GM19025 (cell line): ENCODE measurements around the gene TPM1.

Source experiments
- ATAC-seq: cut with Tn5 transposase; IDR thresholded peaks from one replicate; pipeline ENCODE4 v1.9.1; 2021; ENCODE audit warnings: mild to moderate bottlenecking, low read depth, moderate library complexity; ENCODE audit not compliant: unreplicated experiment

Gene TPM1

DNA sequence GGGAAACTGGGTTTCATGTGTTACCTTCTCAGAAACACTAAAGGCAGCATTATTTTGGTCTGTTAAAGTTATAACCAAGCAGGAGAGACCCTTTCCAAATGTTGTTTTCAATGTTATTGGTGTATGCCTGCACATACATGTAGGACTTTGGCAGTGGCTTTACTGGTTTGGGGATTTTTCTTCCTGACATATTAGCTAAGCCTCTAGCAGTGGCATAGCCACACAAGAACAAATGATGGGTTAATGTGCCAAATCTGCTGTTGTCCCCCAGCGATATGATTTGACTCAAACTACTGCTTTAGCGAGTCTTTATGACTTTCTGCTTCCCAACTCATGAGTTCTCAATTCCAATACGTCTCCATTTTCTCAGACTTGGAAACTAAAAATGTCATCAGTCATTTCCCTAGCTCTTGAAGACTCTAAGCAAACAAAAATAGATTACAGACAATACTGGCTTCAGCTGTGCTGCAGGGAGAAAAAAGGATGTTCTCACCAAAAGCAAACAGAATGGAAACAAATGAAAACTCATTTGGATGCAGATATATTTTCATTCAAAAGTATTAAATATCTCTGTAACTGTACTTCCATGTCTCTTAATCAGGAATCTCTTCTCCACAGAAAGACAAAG is 29.6 kb downstream of the TPM1 start:
- no peak for ATAC-seq

DNA sequence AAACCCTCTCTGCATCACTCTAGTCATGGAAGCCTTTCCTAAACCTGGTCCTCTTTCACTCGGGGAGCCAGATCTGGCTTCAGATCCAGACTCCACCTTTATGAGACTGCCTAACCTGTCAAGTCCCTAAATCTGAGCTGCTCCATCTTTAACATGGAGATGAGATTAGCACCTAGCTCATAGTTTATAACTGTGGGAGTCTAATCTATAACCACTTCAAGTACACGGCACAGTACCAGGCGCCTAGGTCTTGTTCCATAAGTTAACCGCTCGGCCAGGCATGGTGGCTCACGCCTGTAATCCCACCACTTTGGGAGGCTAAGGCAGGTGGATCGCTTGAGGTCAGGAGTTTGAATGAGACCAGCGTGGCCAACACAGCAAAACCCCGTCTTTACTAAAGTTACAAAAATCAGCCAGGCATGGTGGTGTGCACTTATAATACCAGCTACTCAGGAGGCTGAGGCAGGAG is 30.3 kb downstream of the TPM1 start:
- ATAC-seq = no peak

DNA sequence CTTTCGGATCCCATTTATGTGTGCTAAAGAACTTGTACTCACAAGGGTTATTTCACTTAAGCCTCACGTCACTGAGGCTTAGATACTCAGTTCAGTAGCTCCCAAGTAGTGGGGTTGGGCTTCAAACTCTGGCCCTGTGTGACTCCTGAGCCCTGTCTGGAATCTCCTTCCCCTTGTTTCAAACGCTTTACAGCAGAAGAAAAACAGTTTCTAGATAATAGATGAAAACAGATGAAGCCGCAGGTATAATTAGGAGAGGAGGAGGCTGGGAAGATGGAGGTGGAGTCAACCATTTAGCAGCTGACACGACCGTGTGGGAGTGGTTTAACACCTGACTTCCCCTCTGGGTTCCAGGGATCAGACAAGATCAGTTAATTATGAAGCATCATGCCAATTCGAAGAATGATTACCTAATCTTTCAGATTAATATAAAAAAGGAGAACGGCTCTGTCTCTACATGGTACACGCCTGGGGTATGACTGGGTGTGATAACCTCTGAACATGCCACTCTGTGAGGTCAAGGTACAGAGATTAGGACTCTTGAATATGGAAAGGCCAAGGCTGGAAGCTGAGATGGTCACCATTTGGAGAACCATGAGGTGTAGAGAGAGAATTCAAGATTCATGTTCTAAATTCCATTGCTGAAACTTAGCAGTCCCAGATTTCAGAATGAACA is 31.1 kb downstream of the TPM1 start:
- ATAC-seq = no peak

DNA sequence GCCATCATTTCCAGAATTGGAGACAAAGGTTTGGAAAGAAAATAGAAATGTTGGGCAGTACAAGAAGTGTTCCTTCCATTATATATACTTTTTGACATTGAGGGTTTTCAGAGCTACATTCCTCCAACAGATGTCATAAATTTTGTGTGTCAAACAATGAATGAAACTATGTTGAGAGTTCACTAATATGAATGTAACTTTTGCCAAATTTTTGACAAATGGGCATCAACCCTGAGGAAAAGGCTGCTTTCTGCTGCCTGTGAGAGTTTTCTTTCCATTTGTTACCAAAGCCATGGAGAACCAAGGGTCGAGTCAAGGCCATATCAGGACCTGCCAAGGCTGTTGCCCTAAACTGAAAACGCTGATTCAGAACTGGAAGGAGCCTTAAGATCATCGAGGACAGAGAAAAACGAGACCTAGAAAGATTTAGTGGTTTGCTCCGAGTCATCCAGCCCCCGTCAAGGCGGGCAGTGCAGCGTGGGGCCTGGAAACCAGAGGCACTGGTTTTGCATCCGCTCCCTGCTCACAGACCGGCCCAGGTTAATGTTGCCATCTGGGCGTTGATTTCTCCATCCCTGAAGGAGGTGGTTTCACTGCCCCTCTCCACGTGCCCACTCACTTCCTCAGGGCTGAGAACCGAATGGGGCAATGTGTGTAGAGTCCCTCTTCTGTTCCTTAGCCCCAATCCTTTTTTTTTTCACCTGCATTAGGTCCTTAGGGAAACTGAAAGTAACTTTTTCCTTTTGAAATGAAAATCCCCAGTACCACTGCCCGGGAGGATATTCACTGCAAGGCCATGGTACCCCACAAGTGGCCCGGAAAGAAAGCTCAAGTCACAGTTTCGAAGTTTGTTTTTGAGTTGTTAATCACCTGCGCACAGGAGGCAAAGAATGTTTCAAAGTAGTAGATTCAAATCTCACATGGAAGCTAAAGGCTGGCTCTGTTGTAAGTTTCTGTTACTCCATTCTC is 32.8 kb downstream of the TPM1 start:
- ATAC-seq = no peak

DNA sequence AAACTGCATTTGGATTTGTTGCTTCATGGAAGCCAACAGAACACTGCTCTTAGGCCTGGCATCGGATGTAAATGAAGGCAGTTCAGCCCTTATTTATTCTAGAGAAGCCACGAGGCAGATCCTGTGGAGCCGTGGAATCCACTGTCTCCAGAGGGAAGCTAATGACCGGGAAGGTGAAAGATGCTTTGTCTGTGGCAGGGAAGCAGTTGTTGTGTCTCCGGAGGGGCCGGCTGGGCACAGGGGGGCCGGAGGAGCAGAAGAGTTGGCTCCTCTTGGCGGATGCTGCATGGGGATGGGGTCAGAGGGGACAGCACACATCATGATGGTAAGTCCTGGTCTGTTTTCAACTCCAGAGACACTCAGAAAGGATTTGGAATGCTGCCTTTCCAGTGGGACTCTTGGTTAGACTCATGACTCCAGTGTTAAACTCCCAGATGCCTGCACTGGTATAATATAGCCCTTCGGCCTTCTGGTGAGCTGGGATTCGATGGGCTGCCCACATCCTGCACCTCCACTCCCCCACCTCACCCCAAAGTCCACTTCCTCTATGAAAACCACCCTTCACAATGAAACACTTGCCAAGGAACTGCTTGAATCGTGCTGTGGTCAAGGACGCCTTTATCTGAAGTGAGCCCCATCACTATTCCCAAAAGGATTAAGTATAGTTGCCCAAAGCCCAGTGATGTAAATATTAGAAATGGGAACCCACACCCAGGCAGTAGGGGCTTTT is 33.6 kb downstream of the TPM1 start:
- ATAC-seq = no peak

DNA sequence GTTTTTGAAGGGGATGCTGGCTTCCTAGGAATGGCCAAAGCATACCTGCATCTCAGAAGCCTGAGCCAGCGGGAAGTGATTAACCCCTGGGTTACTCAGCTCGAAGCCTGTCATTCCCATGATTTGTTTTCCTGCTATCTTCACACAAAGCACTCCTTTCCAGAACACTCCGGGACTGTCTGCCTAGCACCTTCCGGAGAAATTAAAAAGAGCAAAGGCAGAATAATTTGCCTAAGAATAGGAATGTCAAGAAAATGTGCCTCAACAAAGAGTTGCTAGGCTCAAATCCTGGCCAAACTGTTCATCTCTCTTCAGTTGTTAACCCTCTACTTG is 34.1 kb downstream of the TPM1 start:
- no peak for ATAC-seq

DNA sequence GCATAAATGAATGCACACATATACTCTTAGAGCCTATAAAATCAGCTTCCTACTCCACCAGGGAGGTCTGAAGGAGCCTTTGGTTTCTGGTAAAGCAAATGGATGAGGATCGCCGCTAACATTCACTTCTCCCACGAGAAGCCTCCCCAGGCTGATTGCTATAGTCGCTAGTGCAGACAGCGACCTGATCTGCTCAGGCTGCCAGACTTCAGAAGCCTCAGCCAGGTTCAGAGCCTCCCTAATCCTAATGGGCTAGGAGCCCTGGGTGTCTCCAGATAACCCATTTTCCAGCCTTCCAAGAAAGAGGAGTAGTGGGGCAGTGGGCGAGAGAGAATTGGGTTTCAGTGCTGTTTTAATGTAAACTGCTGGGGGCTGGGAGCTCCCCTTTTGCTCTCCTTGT is 35.4 kb downstream of the TPM1 start:
- no peak for ATAC-seq

DNA sequence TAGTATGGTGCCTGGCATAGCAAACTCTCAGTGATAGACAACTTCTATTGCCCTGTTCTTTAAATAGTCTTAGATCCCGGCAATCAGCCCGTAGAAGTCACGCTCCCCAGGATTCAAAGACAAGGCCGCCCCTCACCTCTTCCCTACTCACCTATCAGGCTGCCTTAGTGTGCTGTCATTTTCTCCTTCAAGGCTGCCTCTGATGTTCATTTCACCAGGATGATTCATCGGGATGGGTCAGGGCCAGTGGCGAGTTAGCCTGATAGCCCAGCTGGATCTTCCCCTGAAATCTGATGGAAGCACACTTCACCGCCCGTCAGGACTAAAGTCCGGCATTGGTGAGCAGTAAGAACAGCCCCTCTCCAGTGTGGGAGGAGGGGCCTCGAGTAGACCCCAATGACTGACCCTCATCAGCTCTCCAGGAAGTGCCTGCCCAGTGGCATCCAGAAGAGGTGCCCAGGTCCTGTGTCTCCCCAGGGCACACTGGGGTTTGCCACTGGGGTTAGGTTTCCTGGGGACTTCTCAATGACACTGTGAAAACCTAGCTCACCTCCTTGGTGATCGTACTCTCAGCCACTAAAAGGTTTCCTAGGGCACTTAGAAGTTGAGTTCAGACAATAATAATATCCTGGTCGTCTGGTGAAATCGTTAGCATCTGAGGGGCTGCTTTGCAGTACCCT is 37.5 kb downstream of the TPM1 start:
- no peak for ATAC-seq

DNA sequence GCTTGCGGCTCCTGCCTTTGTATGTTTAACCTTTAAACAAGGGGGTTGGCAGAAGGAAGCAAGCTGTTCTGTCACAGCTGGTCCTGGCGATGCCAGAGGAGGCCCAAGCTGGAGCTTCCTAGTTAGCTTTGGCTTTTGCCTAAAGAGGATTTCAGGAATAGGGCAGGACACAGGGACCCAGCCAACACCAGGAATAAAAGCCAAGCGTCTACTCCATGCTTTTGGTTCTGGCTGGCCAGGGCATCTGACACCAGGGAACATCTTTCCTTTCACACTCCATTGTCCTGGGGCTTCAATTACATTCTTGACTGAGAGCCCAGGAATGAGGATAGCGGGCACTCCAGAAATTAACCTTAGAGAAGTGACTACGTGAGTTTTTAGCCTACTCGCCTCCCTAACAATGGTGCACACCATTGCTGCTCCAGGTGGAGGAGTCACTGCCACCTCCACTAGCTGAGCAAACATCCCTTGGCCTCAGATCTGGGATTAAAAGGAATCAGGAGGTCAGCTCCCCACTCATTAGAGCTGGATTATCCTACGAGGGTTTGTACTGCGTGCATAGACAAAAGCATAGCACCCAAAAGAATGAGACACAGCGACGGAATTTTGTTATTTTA is 38.2 kb downstream of the TPM1 start:
- no peak for ATAC-seq

DNA sequence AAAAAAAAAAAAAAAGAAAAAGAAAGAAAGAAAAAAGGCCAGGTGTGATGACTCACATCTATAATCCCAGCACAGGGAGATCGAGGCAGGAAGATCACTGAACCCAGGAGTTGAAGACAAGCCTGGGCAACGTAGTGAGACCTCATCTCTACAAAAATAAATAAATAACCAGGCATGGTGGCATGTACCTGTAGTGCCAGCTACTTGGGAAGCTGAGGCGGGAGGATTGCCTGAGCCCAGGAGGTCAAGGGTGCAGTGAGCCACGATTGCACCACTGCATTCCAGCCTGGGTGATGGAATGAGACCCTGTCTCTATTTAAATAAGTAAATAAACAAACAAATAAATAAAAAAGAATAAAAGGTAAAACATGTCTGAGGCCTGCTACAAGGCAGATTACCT is 39.8 kb downstream of the TPM1 start:
- no peak for ATAC-seq

DNA sequence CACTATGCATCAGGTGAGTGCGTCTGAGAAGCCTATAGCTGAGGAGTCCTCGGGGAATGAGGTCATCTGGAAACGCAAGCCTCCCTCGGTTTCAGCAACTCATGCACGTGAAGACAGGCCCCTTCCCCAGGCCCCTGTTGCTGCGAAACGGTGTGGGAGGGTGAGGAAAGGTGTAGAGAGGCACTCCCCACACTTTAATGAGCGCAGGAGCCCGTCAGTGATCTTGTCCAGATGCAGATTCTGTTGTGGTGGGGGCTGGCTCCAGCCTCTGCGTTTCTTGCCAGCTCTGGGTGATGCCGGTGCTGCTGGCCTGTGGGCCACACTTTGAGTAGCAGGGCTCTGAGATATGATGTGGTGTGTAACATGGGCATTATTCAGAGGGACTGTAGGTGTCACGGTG is 40.5 kb downstream of the TPM1 start:
- no peak for ATAC-seq

DNA sequence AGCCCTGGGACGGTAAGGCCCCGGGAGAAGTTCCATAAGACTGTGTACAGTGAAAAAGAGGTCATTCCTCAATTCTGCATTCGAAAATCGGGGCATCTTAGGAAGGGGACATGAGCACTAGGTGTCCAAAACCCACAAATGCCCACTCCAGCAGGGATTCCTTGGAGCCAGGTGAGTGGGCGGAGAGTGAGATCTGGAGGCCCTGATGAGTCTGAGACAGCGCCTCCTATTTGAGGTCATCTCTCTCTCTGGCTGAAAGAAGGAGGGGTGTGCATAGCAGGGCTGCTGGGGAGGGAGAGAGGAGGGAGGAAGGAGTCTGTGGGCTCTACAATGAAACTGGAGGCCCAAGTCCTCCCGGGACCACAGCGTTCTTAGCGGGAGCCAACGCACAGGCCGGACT is 41.0 kb downstream of the TPM1 start:
- ATAC-seq = no peak

DNA sequence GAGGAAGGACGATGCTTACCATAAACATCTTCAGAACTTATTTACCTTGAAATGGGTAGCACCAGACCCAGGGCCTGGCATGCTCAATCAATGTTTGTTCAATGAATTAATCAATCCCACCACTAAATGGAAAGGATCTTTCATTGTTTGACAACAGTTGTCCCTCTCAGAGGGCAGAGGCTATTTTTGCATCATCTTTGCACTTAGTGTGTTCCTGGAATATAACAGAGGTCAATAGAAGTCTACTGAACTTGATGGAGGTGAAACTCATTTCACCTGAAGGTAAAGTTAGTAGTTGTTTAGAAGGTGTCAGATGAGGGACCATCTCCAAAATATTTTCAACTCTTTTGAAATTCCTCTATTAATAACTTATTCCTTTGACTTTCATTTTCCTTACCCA is 42.3 kb downstream of the TPM1 start:
- no peak for ATAC-seq

DNA sequence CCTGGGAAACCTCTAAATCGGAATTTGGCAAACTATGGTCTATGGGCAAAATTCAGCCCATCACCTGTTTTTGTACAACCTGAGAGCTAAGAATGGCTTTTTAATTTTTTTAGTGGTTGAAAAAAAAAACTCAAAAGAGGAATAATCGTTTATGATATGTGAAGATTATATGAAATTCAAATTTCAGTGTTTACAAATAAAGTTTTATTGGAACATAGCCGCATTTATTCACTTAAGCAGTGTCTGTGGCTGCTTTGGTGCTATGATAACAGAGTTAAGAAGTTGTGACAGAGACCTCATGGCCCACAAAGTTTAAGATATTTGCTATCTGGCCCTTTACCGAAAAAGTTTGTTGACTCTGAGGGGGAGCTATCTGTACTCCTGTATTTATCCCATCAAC is 42.7 kb downstream of the TPM1 start:
- ATAC-seq = no peak

DNA sequence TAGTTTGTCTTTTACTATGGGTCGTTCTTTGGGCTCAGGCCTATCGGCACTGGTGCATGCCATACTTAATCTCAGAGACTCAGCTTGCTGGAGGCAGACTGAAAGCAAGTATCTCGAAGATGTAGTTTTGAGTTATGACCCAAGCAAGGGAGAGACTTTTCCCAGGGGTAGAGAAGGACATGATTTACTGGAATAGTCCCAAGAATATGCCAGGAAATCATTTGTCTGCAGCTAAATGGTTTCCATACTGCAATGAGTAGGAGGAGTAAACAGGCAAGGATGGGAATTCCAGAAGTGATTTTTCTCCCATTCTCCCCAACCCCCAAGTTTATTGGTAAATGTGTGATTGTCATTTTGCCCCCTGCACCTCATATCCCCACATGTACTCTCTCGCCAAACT is 43.7 kb downstream of the TPM1 start:
- ATAC-seq = no peak

DNA sequence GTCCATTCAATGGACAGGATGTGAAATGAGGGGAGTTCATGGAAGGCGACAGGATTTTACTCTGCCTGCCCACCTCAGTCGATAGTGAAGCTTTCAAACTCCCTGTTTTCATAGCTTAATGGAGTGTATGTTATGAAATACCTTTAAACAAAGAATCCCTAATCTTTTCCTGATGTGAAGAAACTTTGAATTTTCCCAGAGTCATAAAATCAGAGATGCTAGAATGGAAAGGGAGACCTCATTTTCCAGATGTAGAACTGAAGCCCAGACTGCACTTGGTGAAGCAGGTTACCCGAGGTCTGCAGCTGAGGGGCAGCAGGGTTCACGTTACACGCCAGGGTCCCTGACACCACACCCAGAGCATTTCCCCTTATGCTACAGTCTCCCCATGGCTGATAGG is 44.4 kb downstream of the TPM1 start:
- no peak for ATAC-seq

DNA sequence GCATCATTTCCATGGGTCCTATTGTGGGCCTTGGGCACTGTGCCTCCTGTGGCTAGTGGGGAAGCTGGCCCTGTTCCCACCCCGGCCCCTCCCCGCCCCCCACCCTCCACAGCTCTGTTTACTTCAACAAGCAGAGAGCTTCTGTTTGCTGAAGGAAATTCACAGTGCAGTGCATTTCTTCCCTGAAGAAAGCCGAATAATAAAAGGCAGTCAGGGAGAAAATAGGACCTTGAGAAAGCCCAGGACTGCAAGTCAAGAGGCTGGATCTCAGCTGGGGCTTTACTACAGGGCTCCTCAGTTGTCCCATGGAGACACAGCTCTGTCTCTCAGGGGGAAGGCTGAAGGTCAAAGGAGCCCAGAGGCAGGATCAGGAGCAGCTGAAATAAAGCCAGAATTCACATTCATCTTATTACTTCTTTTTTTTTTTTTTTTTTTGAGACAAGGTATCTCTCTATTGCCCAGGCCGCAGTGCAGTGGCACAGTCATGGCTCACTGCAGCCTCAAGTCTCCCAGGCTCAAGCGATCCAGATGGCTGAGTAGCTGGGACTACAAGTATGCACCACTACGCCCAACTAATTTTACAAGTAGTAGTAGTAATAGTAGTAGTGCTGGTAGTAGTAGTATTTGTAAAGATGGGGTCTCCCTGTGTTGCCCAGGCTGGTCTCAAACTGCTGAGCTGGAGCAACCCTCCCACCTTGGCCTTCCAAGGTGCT is 46.1 kb downstream of the TPM1 start:
- no peak for ATAC-seq

DNA sequence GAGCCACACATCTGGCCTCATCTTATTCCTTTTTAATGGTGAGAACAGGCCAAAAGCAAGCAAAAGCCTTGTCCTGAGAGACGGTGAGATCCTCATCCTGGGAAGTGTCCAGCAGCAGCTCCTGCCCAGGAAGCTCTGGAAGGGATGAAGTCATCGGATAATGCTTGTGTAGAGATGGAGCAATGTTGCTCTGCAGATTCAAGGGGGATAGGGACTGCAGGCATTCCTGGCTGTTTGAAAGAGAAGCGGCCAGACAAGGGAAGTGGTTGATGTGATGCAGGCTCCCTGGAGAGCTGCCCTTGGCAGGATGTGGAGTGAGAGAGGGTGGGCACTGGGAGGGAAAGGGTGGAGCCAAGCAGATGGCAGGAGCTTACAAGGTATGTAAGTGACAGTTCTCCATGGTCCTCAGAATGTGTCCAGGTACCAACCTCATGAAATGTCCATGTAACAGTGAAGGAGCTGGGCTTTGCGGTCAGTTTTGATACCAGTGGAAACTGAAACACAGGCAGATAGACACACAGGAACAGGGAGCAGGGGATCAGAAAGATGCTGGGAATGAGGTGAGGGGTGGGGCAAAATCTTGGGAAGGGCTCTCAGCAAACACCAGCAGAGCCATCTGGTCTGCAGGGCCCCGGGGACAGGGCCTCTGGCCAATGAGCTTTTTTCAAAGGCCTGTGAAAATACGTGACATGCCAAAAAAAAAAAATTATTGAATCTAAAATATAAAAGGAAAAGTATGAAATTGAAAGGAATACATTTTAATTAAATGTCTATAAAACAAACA is 46.9 kb downstream of the TPM1 start:
- no peak for ATAC-seq
